Activated naive CD4-positive, alpha-beta T cell treated with anti-CD3 and anti-CD28 coated beads, Interleukin-2, amount 50 U/mL, for 72 hours (primary cell): ENCODE results near the gene CEP95. TPM values are rescaled to one million over a fixed set of nuclear protein-coding genes. Genes with fewer than 3 reads are reported as not detected.

Experiments
- ATAC-seq, 2 donors: fragments of 150-1000 bp; cut with Tn5 transposase; 2 replicates each; pipeline ENCODE4 v1.10.0; 2021; ENCODE audit warnings: mild to moderate bottlenecking in 2 of 2, moderate library complexity in 2 of 2
- DNase-seq, 2 donors: peaks; one replicate each; pipeline ENCODE4 v3.0.0; 2021 to 2022; ENCODE audit warnings: low spot score in 2 of 2
- H3K27ac Mint-ChIP-seq, 2 donors: one replicate each; pipeline ENCODE4 v1.8.0; 2022; ENCODE audit warnings: mild to moderate bottlenecking in 2 of 2, mixed read lengths in 2 of 2
- H3K36me3 Mint-ChIP-seq, 2 donors: one replicate each; pipeline ENCODE4 v1.8.0; 2022; ENCODE audit warnings: mixed read lengths in 2 of 2
- H3K9me3 Mint-ChIP-seq, 2 donors: one replicate each; pipeline ENCODE4 v1.8.0; 2022; ENCODE audit warnings: mixed read lengths in 2 of 2
- total RNA-seq, 2 donors: library from RNA; stranded (reverse); gene quantifications; one replicate each; pipeline ENCODE4 v1.2.3, GENCODE V29; 2022

The CEP95 gene
- total RNA-seq, 2 donors from 2014 or later: 49.5 to 142 TPM

DNA sequence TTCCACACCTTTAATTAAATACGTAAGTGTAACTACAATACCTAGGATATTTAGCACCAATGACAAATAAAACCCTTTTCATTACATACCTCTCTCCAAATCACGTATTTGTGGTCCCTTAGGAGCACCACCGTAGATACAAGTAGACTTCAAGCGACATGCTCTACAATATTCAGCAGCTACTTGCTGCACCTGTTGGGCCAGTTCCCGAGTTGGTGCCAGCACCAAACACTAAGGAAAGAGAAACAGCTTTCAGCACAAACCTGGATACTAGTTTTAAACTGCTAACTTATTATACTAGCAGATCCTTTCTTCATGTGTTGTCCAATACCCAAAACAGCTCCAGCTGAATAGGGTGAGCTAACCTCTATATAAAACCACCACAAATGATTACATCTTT is 3.4 kb upstream of the CEP95 start:
- peaks cover 74 to 76% of the 10 kb centered on the region in 2 donors for H3K36me3 Mint-ChIP-seq
- no peaks in the 10 kb centered on the region for H3K9me3 Mint-ChIP-seq
- DNase-seq (no peak), ATAC-seq (no peak)
- peak overlapping the region; percentile 100 for H3K27ac Mint-ChIP-seq

DNA sequence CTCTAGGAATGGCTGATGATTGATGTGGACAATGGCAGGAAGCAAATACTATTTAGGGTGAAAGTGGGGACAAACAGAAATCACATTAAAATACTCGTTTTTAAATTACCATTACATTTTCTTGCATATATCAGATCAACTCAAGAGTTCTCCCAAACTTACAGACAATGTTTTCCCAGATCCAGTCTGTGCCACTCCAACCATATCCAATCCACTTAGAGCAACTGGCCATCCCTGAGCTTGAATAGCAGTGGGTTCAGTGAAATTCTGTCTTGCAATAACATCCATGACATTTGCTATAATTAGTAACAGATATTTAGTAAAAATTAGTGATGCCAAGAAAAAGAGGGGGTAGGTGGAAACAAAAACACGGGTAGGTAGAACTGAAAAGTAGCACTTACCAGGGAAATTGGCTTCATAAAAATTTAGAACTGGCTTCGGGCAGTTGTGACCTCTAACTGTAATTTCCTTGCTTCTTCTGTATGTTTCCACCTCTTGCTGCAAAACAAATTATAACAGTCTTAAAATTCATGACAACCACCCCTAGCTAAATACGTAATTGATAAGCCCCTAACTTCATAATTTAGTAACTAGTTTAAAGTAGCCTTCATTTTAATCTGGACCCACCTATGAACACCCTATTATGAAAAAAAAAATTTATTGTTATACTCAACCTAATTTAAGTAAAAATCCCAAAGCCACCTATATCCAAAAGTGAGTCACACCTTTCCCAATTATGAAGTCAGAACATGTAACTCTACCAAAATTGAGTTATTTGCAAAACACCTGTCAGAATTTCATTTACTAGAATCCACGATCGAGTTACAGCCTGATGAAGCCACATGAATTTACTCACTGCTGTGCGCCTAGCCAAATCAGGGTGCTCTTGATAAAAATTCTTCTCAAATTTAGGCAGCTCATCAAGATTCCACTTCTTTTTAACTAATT is 2.7 kb upstream of the CEP95 start:
- no peaks in the 10 kb centered on the region for H3K9me3 Mint-ChIP-seq
- DNase-seq (no peak), ATAC-seq (no peak)
- H3K36me3 Mint-ChIP-seq: peaks cover 72 to 74% of the 10 kb centered on the region in 2 donors
- H3K27ac Mint-ChIP-seq: peak overlapping the region; percentile 100

DNA sequence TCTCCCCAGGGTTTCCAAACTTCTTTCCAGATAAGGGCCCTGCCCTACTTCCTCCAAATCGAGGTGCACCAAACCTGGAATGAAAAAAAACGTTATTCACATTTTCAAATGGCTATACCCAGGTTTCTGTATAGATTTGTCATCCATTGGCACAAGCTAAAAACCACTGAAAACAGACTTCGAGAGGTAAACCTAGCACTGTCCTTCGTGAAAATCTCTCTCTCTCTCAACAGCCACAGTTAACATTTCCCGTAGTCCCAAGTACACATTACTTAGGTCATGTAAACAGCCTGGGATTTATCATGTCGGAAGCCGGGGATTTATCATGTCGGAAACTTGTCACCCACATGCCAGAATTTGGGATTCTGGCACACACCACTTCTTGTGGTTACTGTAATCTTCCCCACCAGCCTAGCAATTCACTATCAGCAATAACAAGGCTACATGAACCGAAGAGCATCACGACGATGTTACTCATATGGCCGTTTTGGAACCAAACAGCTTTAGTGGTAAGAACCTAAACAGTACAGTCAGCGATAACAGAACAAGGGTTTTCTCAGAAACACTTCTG is 1.9 kb upstream of the CEP95 start:
- peak in 1 of 2 donors; percentile 63 for DNase-seq
- H3K36me3 Mint-ChIP-seq: peaks cover 71 to 74% of the 10 kb centered on the region in 2 donors

DNA sequence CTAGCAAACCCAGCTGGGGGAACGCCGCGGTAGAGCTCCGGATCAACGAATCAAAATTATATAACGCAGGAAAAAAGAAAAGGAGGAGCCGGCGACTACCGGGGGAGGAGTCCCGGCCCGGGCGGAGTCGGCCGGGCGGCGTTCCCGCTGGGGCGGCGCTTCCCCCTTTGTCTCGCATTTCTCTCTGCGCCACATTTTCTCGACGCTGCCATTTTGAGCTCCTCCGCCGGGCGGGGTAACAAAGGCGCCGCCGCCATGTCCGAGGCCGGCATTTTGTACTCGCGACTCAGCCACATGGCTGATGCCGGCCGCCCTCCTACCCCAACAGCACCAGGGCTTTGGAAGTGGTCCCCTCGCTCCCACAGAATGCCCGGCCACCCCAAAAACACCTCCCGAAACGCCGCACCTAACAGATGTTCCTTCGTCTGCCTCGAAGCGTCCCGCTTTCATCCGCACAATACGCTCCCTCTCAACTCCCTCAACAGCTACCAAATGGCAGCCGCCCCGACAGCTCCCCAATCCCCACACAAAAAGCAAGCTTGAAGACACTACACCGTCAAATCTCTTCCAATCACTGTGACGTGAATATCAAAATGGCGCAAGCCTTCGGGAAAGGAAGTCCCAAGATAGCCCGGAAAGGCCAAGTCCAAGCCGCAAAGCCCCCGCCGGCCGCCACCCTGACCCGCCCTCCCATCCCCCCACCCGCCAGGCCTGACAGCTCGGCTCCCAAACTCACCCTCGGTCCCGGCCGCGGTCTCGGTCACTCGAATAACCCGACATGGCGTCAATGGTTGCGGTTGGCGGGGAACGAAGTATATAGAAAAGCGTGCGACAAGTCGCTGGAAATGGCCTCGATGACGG is 1.2 kb upstream of the CEP95 start:
- Mint-ChIP-seq H3K9me3 (no peaks in the 10 kb centered on the region), H3K27ac (peak overlapping the region; percentile 100), H3K36me3 (peaks cover 64 to 72% of the 10 kb centered on the region in 2 donors)
- ATAC-seq (peak; percentile 19 to 21), DNase-seq (peak; percentile 83 to 84)

More for the DNA sequence above, 1.9 kb upstream of the CEP95 start:
- ATAC-seq: peak in 1 of 2 donors; percentile 5
- Mint-ChIP-seq H3K27ac (peak overlapping the region; percentile 100), H3K9me3 (no peaks in the 10 kb centered on the region)

DNA sequence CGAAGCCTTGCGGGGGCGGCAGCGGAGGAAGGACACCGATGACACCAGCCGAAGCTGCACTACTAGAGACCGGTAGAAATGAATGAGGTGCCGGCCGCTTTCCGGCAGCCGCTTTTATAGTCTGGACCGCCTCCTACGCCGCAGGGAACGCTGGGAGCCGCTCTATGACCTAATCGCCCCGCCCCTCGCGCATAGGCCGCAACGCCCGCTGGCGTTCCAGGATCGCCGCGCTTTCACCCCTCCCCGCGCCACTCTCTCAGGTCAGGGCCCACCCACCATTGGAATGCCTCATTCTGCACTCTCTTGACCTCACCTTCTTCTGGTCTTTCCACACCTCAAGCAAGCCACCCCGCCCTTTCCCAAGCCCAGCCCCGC is 589 bp upstream of the CEP95 start, which contains the start of gene DDX5:
Gene DDX5 (minus strand): TSS at position 89 of the 375 bp plus-strand sequence. CDS start 170 bp downstream, outside the sequence.
- peak; percentile 73 to 78 for ATAC-seq
- H3K36me3 Mint-ChIP-seq: peaks cover 58 to 70% of the 10 kb centered on the region in 2 donors
- peak; percentile 95 to 99 for DNase-seq
- H3K9me3 Mint-ChIP-seq: no peaks in the 10 kb centered on the region
- peak within 1 kb of the TSS; percentile 100 for H3K27ac Mint-ChIP-seq

DNA sequence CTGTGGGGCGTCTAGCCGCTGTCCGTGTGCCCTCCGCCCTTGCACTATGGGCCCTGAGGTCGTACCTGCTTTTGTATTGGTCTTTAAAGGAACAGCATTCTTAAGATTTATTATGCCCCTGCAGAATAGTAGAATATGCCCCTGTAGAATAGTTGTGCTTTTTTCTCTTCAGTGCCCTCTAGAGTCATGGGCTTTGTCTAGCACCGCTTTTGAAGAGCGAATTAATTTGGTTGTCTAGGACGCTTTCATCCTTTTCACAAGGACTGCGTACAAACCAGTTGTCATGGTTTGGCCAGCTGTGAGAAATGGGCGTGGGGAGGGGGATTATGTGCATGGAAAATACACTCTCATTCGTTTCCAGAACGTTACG is 621 bp downstream of the CEP95 start:
- Mint-ChIP-seq H3K36me3 (peaks cover 54 to 58% of the 10 kb centered on the region in 2 donors), H3K9me3 (no peaks in the 10 kb centered on the region)

DNA sequence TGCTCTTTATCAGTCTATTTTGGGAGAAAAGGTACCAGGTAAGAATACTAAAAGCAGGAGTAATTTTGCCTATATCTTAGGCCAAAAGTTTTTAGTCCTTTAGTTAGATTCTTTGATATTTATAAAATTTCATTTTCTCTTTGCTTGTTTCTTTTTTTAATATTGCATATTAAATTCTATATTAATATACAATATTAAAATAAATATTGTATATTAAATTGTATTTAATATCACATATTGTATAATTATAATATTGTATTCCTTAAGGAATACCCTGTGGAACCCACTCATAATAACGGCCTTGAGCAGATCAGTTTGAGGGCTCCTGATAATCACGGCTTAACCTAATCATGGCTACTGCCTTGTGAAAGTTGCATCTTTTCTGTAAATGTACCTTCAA is 1.9 kb downstream of the CEP95 start:
- DNase-seq (no peak), ATAC-seq (no peak)
- H3K27ac Mint-ChIP-seq: no peak overlapping the region
- H3K36me3 Mint-ChIP-seq: peaks cover 41 to 45% of the 10 kb centered on the region in 2 donors
- no peaks in the 10 kb centered on the region for H3K9me3 Mint-ChIP-seq

More for the DNA sequence above, 621 bp downstream of the CEP95 start:
- ATAC-seq (peak; percentile 6 to 11), DNase-seq (no peak)
- peak overlapping the region; percentile 100 for H3K27ac Mint-ChIP-seq

DNA sequence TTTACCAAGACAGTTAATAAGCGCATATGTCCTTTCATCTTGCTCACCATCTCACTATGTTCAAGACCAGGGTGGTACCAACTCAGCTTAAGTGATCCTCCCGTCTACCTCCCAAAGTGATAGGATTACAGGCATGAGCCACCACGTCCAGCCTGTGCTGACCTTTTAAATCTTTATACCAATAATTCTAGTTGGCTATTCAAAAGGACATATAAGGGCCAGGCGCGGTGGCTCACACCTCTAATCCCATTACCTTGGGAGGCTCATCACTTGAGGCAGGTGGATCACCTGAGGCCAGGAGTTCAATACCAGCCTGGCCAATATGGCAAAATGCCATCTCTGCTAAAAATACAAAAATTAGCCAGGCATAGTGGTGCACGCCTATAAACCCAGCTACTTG is 2.4 kb downstream of the CEP95 start:
- ATAC-seq (no peak), DNase-seq (no peak)
- H3K9me3 Mint-ChIP-seq: no peaks in the 10 kb centered on the region
- peaks cover 39 to 41% of the 10 kb centered on the region in 2 donors for H3K36me3 Mint-ChIP-seq
- H3K27ac Mint-ChIP-seq: no peak overlapping the region

DNA sequence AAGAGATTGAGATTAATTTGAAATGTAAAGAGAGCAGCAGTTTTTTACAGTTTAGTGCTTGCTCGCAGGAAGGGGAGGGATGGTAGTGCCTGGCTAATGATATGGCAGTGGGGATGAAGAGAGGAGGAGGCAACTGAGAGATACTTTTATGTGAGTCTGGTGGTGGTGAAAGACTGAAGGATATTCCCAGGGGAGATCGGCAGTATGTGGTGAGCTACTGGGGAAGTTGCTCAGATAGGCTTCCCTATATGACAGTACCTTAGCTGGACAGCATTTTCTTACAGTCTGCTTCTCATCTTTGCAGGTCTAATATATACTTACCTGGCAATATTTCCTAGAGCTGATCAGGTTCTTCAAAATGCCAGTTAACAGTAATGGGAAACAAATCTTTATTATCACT is 8.6 kb downstream of the CEP95 start:
- peak overlapping the region in 1 of 2 donors; percentile 0 for H3K27ac Mint-ChIP-seq
- ATAC-seq (no peak), DNase-seq (no peak)
- H3K36me3 Mint-ChIP-seq: peaks cover 6 to 19% of the 10 kb centered on the region in 2 donors
- no peaks in the 10 kb centered on the region for H3K9me3 Mint-ChIP-seq

DNA sequence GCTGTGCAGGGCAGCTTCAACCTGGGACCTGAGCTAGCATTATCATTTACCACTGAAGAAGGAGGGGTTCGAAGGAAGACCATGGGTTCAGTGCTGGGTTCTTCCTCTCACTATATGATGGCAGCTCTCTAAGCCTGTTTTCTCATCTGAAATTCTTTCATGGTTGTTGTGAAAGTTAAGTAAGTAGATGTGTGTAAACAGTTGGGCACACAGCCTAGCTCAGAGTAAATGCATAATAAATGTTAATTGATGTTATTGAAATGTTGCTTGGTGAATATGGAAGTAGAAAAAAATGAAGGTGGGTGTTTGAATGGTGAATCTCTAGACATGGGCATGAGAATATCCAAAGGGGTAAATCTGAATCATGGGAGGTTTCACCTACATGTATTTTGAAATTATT is 9.1 kb downstream of the CEP95 start:
- DNase-seq (no peak), ATAC-seq (no peak)
- no peaks in the 10 kb centered on the region for H3K9me3 Mint-ChIP-seq
- H3K27ac Mint-ChIP-seq: no peak overlapping the region
- peaks cover 2 to 19% of the 10 kb centered on the region in 2 donors for H3K36me3 Mint-ChIP-seq

DNA sequence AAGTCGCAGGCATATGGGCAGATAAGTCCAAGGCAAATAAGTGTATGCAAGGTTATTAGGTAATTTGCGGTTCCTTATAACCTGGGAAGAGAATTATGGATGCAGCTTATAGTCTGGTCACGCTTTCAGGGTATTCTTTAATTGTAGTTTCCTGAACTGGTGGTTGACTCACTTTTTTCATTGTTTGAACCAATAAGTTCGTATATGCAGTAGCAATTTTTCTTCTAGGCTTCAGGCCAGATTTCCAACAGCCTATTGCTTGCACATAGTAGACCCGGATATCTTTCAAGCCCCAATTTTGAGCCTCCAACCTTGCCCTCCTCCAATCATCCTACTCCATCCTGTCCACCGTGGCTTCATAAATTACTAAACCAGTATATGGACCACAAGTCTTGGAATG is 12.8 kb downstream of the CEP95 start:
- DNase-seq (no peak), ATAC-seq (no peak)

DNA sequence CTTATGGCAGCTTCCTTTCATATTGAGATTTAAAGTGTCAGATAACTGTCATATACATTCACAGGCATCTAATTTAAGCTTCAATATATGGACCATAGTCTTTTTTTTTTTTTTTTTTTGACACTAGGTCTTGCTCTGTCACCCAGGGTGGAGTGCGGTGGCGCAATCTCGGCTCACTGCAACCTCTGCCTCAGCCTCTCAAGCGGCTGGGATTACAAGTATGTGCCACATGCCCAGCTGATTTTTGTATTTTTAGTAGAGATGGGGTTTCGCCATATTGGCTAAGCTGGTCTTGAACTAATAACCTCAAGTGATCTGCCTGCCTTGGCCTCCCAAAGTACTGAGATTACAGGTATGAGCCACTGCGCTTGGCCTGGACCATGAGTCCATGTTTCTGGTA is 13.6 kb downstream of the CEP95 start:
- no peak for ATAC-seq
- H3K36me3 Mint-ChIP-seq: peaks cover 0 to 6% of the 10 kb centered on the region in 2 donors
- DNase-seq: no peak
- H3K27ac Mint-ChIP-seq: no peak overlapping the region
- H3K9me3 Mint-ChIP-seq: no peaks in the 10 kb centered on the region

More for the DNA sequence above, 12.8 kb downstream of the CEP95 start:
- peaks cover 0 to 6% of the 10 kb centered on the region in 2 donors for H3K36me3 Mint-ChIP-seq
- H3K27ac Mint-ChIP-seq: no peak overlapping the region
- no peaks in the 10 kb centered on the region for H3K9me3 Mint-ChIP-seq

DNA sequence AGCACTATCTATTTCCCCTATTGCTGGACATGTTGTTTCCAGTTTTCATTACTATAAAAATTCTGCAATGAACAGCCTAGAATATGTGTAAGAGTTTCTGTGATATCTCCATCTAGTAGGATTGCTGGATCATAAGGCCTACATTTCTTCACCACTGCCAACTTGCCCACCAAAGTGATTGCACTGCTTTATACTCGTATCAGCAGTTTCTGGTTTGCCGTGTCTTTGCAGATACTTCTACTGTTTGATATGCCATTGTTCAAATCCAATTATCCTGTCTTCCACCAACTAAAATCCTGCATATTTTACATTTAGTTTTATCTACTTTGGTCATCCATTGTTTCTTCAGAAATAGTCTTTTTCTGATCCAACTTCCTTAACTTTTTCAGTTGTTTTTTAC is 21.1 kb downstream of the CEP95 start:
- H3K36me3 Mint-ChIP-seq: peaks cover 10 to 19% of the 10 kb centered on the region in 2 donors
- H3K9me3 Mint-ChIP-seq: no peaks in the 10 kb centered on the region
- H3K27ac Mint-ChIP-seq: no peak overlapping the region
- ATAC-seq (no peak), DNase-seq (no peak)

DNA sequence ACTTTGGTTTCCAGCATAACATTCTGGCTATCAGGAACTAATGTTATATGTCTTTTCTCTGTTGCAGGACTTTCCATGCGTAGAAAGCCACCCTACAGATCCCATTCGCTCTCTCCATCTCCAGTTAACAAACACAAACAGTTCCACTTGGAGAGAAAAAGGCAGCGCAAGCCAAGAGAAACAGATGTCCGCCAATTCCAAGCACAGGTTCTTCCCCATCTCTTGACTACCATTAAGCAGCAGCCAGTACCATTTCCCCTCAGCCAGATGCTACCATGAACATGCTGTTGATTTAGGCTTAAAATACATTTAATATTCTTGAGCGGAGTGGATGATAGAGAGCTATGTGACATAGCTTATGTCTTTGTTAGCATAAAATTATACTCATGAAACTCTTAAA is 22.4 kb downstream of the CEP95 start:
- peak overlapping the region in 1 of 2 donors; percentile 73 for H3K27ac Mint-ChIP-seq
- H3K9me3 Mint-ChIP-seq: no peaks in the 10 kb centered on the region
- ATAC-seq (no peak), DNase-seq (no peak)
- peaks cover 11 to 19% of the 10 kb centered on the region in 2 donors for H3K36me3 Mint-ChIP-seq

DNA sequence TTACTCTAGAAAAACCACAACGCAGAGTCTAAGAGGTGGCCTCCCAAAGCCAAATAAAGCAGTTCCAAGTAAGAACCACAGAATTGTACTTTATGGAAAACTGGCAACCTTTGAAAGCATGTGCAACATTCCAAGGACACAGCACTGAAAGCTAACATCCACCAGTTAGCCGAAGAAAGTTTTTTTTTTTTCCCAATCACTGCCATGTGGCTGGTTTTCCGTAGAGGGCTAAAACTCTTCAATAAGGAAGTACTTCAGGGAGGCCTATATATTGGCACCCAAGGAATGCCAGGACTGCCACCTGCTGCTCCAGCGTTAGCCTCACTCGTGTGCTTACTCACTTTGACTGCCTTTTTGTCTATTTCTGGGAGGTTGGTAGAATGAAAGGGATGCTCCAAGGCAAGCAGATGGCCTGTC is 25.2 kb downstream of the CEP95 start:
- peaks cover 4 to 19% of the 10 kb centered on the region in 2 donors for H3K36me3 Mint-ChIP-seq
- H3K27ac Mint-ChIP-seq: peak overlapping the region in 1 of 2 donors; percentile 70

DNA sequence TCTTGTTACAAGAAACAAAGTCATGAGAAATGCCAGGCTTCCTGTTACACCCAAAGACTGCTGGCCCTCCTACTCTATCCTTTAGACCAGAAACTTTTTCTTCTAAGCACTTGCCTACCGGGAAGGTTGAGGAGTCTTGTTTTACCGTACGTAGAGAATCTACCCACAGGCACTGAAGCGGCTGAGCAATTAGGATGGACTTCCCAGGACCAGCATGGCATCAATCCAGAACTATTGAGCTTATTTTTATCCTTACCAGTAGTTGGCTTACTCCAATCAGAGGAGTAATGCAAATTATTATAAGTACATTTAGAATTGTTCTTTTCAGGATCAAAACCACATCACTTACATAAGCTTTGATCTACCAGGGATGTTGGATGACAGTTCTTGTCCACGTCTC is 25.6 kb downstream of the CEP95 start:
- Mint-ChIP-seq H3K27ac (peak overlapping the region; percentile 50 to 70), H3K36me3 (peaks cover 8 to 19% of the 10 kb centered on the region in 2 donors), H3K9me3 (no peaks in the 10 kb centered on the region)
- no peak for ATAC-seq
- DNase-seq: no peak

More for the DNA sequence above, 25.2 kb downstream of the CEP95 start:
- DNase-seq: no peak
- H3K9me3 Mint-ChIP-seq: no peaks in the 10 kb centered on the region
- no peak for ATAC-seq
